ENCODE measurements around the gene FGF18. TPM values are rescaled to one million over a fixed set of nuclear protein-coding genes. Genes with fewer than 3 reads are reported as not detected.

The FGF18 gene
- total and polyA plus RNA-seq, 2 of the 4 experiments (the other 2 are of a cell fraction): 0.15 TPM; not detected in 1

DNA sequence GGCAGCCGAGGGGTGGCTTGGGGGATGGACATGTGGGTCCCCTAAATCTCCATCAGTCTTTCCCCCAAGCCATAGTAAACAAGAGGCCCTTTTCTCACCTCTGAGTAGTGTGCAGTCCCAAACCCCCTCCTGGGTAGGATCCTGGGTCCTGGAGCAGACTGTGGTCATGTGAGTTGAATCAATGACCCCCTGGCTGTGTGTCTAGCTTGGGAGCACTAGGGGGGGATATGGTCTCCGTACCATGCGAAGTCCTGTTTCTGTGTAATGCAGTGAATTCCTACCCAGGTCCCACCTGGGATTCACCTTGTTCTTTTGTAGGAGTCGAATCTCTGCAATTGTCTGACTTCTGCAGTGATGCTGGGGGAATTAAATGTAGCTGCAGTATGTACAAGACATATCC, 66.2 kb downstream of the FGF18 start:
- POLR2A ChIA-PET (ENCODE audit: unreplicated experiment): no interaction called here
- CTCF ChIA-PET: no interaction called here

More for the DNA sequence above, 66.2 kb downstream of the FGF18 start:
- no peaks in the 10 kb centered on the region; the same call in 1 of the 2 replicates for H3K4me1 ChIP-seq (ENCODE audit: control insufficient read depth, insufficient read depth, low read length)
- H2BK120ac ChIP-seq (ENCODE audit: low read depth, low read length): no peak overlapping the region
- H4K5ac ChIP-seq (ENCODE audit: low read depth, low read length): no peak overlapping the region
- H3K18ac ChIP-seq (ENCODE audit: low read depth, low read length): no peak overlapping the region
- no peaks in the 10 kb centered on the region for H3K79me1 ChIP-seq (ENCODE audit: low read depth in 1 of 2, low read length in 2 of 2)
- H2BK5ac ChIP-seq (ENCODE audit: low read depth, low read length, poor library complexity, severe bottlenecking): no peak overlapping the region
- no peak for TF ChIP-seq MXI1 (IDR thresholded peaks at IDR 0.05; ENCODE audit: borderline replicate concordance, low read depth, low read length)
- TF ChIP-seq POLR2A (IDR thresholded peaks at IDR 0.05; ENCODE audit: low read depth, low read length): no peak
- TF ChIP-seq RCOR1 (IDR thresholded peaks at IDR 0.05; ENCODE audit: insufficient replicate concordance, low read length): no peak
- TF ChIP-seq, protein P1, sequence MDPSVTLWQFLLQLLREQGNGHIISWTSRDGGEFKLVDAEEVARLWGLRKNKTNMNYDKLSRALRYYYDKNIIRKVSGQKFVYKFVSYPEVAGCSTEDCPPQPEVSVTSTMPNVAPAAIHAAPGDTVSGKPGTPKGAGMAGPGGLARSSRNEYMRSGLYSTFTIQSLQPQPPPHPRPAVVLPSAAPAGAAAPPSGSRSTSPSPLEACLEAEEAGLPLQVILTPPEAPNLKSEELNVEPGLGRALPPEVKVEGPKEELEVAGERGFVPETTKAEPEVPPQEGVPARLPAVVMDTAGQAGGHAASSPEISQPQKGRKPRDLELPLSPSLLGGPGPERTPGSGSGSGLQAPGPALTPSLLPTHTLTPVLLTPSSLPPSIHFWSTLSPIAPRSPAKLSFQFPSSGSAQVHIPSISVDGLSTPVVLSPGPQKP (IDR thresholded peaks at IDR 0.05; ENCODE audit: borderline replicate concordance, low read depth, low read length): no peak
- no peak for TF ChIP-seq RFX5 (IDR thresholded peaks at IDR 0.05; ENCODE audit: low read depth, low read length)
- no peak for TF ChIP-seq CHD1 (IDR thresholded peaks at IDR 0.05; ENCODE audit: low read depth, low read length)
- TF ChIP-seq, protein P2, sequence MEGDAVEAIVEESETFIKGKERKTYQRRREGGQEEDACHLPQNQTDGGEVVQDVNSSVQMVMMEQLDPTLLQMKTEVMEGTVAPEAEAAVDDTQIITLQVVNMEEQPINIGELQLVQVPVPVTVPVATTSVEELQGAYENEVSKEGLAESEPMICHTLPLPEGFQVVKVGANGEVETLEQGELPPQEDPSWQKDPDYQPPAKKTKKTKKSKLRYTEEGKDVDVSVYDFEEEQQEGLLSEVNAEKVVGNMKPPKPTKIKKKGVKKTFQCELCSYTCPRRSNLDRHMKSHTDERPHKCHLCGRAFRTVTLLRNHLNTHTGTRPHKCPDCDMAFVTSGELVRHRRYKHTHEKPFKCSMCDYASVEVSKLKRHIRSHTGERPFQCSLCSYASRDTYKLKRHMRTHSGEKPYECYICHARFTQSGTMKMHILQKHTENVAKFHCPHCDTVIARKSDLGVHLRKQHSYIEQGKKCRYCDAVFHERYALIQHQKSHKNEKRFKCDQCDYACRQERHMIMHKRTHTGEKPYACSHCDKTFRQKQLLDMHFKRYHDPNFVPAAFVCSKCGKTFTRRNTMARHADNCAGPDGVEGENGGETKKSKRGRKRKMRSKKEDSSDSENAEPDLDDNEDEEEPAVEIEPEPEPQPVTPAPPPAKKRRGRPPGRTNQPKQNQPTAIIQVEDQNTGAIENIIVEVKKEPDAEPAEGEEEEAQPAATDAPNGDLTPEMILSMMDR (conservative IDR thresholded peaks at IDR 0.05; ENCODE audit: low read depth, low read length): no peak
- TF ChIP-seq FOS (IDR thresholded peaks at IDR 0.05; ENCODE audit: low read depth, low read length): no peak
- TF ChIP-seq MAFK (IDR thresholded peaks at IDR 0.05; ENCODE audit: low read depth, low read length): no peak
- TF ChIP-seq MAZ (IDR thresholded peaks at IDR 0.05; ENCODE audit: borderline replicate concordance, low read depth, low read length): no peak
- TF ChIP-seq BHLHE40 (IDR thresholded peaks at IDR 0.05; ENCODE audit: low read depth, low read length): no peak
- TF ChIP-seq NFE2L2 (IDR thresholded peaks at IDR 0.05; ENCODE audit: low read depth, low read length): no peak
- no peak for TF ChIP-seq CEBPB (IDR thresholded peaks at IDR 0.05; ENCODE audit: low read depth, low read length)
- TF ChIP-seq, protein P3, sequence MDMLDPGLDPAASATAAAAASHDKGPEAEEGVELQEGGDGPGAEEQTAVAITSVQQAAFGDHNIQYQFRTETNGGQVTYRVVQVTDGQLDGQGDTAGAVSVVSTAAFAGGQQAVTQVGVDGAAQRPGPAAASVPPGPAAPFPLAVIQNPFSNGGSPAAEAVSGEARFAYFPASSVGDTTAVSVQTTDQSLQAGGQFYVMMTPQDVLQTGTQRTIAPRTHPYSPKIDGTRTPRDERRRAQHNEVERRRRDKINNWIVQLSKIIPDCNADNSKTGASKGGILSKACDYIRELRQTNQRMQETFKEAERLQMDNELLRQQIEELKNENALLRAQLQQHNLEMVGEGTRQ (IDR thresholded peaks at IDR 0.05; ENCODE audit: low read depth, low read length): no peak
- no peak for TF ChIP-seq SMC3 (IDR thresholded peaks at IDR 0.05; ENCODE audit: low read depth, low read length)
- no peak for TF ChIP-seq RAD21 (IDR thresholded peaks at IDR 0.05; ENCODE audit: low read length)
- H3K9ac ChIP-seq (ENCODE audit: low read depth, low read length): no peak overlapping the region
- no peaks in the 10 kb centered on the region for H3K9me1 ChIP-seq (ENCODE audit: insufficient read depth, low read length)
- no peaks in the 10 kb centered on the region for H3K36me3 ChIP-seq (ENCODE audit: control insufficient read depth, insufficient read depth, low read length)
- dilution Hi-C loops (cut with HindIII; ENCODE audit: low sequenced_read_pairs, unreplicated experiment): no loop called here
- H3K56ac ChIP-seq (ENCODE audit: extremely low read depth, insufficient read depth, low read length): no peak overlapping the region
- H3K23ac ChIP-seq (ENCODE audit: low read depth, low read length): no peak overlapping the region
- no peak overlapping the region for H4K91ac ChIP-seq (ENCODE audit: insufficient read depth, low read depth, low read length)
- H4K20me1 ChIP-seq (ENCODE audit: insufficient read depth, low read length): no peaks in the 10 kb centered on the region
- no peaks in the 10 kb centered on the region for H3K9me3 ChIP-seq (ENCODE audit: control insufficient read depth, insufficient read depth, low read length)
- no peak overlapping the region for H3K4me3 ChIP-seq (ENCODE audit: insufficient read depth, low read depth, low read length)
- H3K14ac ChIP-seq (replicated peaks; ENCODE audit: low read depth, low read length): no peak overlapping the region
- H3K4me2 ChIP-seq (ENCODE audit: low read depth, low read length): no peak overlapping the region
- no peak overlapping the region for H2BK15ac ChIP-seq (ENCODE audit: low read depth, low read length)
- H2BK20ac ChIP-seq (ENCODE audit: low read depth, low read length): no peak overlapping the region
- no TSS peak for BruUV-seq (replicated peaks)
- H2AFZ ChIP-seq (replicated peaks; ENCODE audit: low read length, poor library complexity): no peak overlapping the region
- H3K27ac ChIP-seq (ENCODE audit: insufficient read depth, low read length): no peak overlapping the region
- no peak overlapping the region for H4K8ac ChIP-seq (ENCODE audit: low read depth in 2 of 2, low read length in 2 of 2)
- WGBS, 2 experiments (ENCODE audit: extremely low coverage in 2 of 2, insufficient read length in 1 of 2): no CpG with 5 or more reads among the region's 4 CpGs
- no peak overlapping the region for H2AK9ac ChIP-seq (replicated peaks; ENCODE audit: low read depth, low read length, poor library complexity)
- intact Hi-C loops (cut with micrococcal nuclease): no loop called here
- ATAC-seq (ENCODE audit: low read depth) (no peak), DNase-seq (no peak)
- no peak overlapping the region for H3K4ac ChIP-seq (ENCODE audit: low read depth, low read length)
- H2AK5ac ChIP-seq (ENCODE audit: low read depth, low read length): no peak overlapping the region
- H3K27me3 ChIP-seq (ENCODE audit: control insufficient read depth, insufficient read depth, low read length): peaks cover 17% of the 10 kb centered on the region
- in situ Hi-C loops (cut with MboI; ENCODE audit: low sequenced_read_pairs): no loop called here
